A673 (cell line): Measurements from ENCODE around the gene ITIH5. TPM values are rescaled to one million over a fixed set of nuclear protein-coding genes. Genes with fewer than 3 reads are reported as not detected.

ENCODE experiments used
- BruUV-seq: library from RNA; stranded (reverse); fragments of 400-500 nt; replicated peaks from 2 replicates; lab custom pipeline; 2021; lab: Mats Ljungman, UMichigan
- CTCF ChIA-PET: fragments of 300-600 bp; sonication (Branson Sonifier 250); formaldehyde crosslinking; loops from one replicate; lab custom pipeline; 2022; ENCODE audit warnings: antibody characterized with exemption; lab: Charles Lee
- POLR2A ChIA-PET: fragments of 300-600 bp; sonication (Branson Sonifier 250); formaldehyde crosslinking; loops from one replicate; lab custom pipeline; 2022; ENCODE audit warnings: antibody characterized with exemption; ENCODE audit not compliant: low non-redundant PET; lab: Charles Lee
- DNase-seq: peaks from one replicate; pipeline ENCODE4 v3.0.0-alpha.2; 2015; ENCODE audit warnings: low spot score
- H3K27ac ChIP-seq: fragments of 200-600 bp; sonication (generic); 2 replicates; pipeline ENCODE4 v1.5.1; 2016; ENCODE audit warnings: mixed run types, low read depth, mild to moderate bottlenecking, mixed read lengths, antibody characterized with exemption, low read length; ENCODE audit not compliant: poor library complexity, severe bottlenecking
- H3K27me3 ChIP-seq: fragments of 200-600 bp; sonication (generic); replicated peaks from 2 replicates; pipeline ENCODE4 v1.6.1; 2017; ENCODE audit warnings: mixed run types, low read depth, mild to moderate bottlenecking, mixed read lengths, antibody characterized with exemption, low read length; ENCODE audit not compliant: insufficient read depth, poor library complexity
- H3K36me3 ChIP-seq: fragments of 200-600 bp; sonication (generic); 2 replicates; pipeline ENCODE4 v1.6.1; 2016; ENCODE audit warnings: mixed run types, mild to moderate bottlenecking, mixed read lengths, antibody characterized with exemption, low read length; ENCODE audit not compliant: insufficient read depth, poor library complexity, severe bottlenecking
- H3K4me1 ChIP-seq: fragments of 200-600 bp; sonication (generic); 2 replicates; pipeline ENCODE4 v1.6.1; 2017; ENCODE audit warnings: mixed run types, mild to moderate bottlenecking, mixed read lengths, antibody characterized with exemption, low read length; ENCODE audit not compliant: insufficient read depth, poor library complexity, severe bottlenecking
- H3K4me3 ChIP-seq: fragments of 200-600 bp; sonication (generic); 2 replicates; pipeline ENCODE4 v1.5.1; 2016; ENCODE audit warnings: low read depth, mixed run types, mild to moderate bottlenecking, mixed read lengths, low read length; ENCODE audit not compliant: poor library complexity, severe bottlenecking
- H3K9me3 ChIP-seq: fragments of 200-600 bp; sonication (generic); 2 replicates; pipeline ENCODE4 v1.6.1; 2016; ENCODE audit warnings: mixed run types, low read depth, mild to moderate bottlenecking, mixed read lengths, antibody characterized with exemption, low read length; ENCODE audit not compliant: poor library complexity, severe bottlenecking
- CTCF ChIP-seq: fragments of 300-800, 200-600 bp; sonication (generic); conservative IDR thresholded peaks from 2 replicates; pipeline ENCODE4 v1.5.1; 2017; ENCODE audit warnings: low read depth, mild to moderate bottlenecking, antibody characterized with exemption, low read length, moderate library complexity, mixed read lengths
- EZH2 ChIP-seq: fragments of 200-600 bp; sonication (generic); IDR thresholded peaks from 2 replicates; pipeline ENCODE4 v1.6.1; 2017; ENCODE audit warnings: borderline replicate concordance, low read depth, mild to moderate bottlenecking, mixed read lengths, antibody characterized with exemption, low read length; ENCODE audit not compliant: poor library complexity, severe bottlenecking
- intact Hi-C: fragments of 100-400 bp; cut with micrococcal nuclease; formaldehyde crosslinking; loops from one replicate; pipeline ENCODE4 v1.10.0; 2022; ENCODE audit not compliant: unreplicated experiment
- total RNA-seq: library from RNA; stranded (reverse); gene quantifications from 2 replicates; pipeline ENCODE4 v1.2.3, GENCODE V29; 2021

ITIH5 gene
- total RNA-seq, 1 experiment from 2014 or later = not detected

- CTCF ChIA-PET = no interaction called here
- intact Hi-C loops = no loop called here
- Histone ChIP-seq H3K27ac (no peak overlapping the region), H3K4me3 (no peak overlapping the region), H3K36me3 (no peaks in the 10 kb centered on the region), H3K27me3 (no peaks in the 10 kb centered on the region), H3K9me3 (no peaks in the 10 kb centered on the region), H3K4me1 (no peaks in the 10 kb centered on the region)
- no peak for DNase-seq
- POLR2A ChIA-PET = no interaction called here
- no TSS peak for BruUV-seq
- TF ChIP-seq CTCF (no peak), EZH2 (no peak)
These were observed 76.5 kb downstream of the ITIH5 start for GRCh38 chr10:7590271-7590670.

GRCh38 chr10:7589748-7590147 lies 77.0 kb downstream of the ITIH5 start:
- H3K9me3 ChIP-seq = no peaks in the 10 kb centered on the region
- H3K4me3 ChIP-seq = no peak overlapping the region
- BruUV-seq = no TSS peak
- TF ChIP-seq EZH2 (no peak), CTCF (no peak)
- no peaks in the 10 kb centered on the region for H3K4me1 ChIP-seq
- CTCF ChIA-PET = no interaction called here
- H3K27me3 ChIP-seq = no peaks in the 10 kb centered on the region
- no peak overlapping the region for H3K27ac ChIP-seq
- POLR2A ChIA-PET = no interaction called here
- intact Hi-C loops = no loop called here
- no peaks in the 10 kb centered on the region for H3K36me3 ChIP-seq
- DNase-seq = no peak

- TF ChIP-seq CTCF (no peak), EZH2 (no peak)
- intact Hi-C loops = no loop called here
- POLR2A ChIA-PET = no interaction called here
These were observed 78.9 kb downstream of the ITIH5 start for GRCh38 chr10:7587865-7588188.

More at GRCh38 chr10:7587865-7588188, 78.9 kb downstream of the ITIH5 start:
- no peaks in the 10 kb centered on the region for H3K4me1 ChIP-seq
- H3K36me3 ChIP-seq = no peaks in the 10 kb centered on the region
- no peak overlapping the region for H3K27ac ChIP-seq
- DNase-seq = no peak
- no TSS peak for BruUV-seq
- H3K27me3 ChIP-seq = no peaks in the 10 kb centered on the region
- CTCF ChIA-PET = no interaction called here
- no peak overlapping the region for H3K4me3 ChIP-seq
- H3K9me3 ChIP-seq = no peaks in the 10 kb centered on the region
